HAP-1 (cell line): ENCODE measurements around the gene E2F2.
A peak's percentile ranks its signal among the peaks of the same experiment; 100 is the strongest.

Experiments
- DNase-seq, 2 experiments: peaks; one replicate each; pipeline ENCODE4 v3.0.0-alpha.2; 2016 to 2020; ENCODE audit warnings: low spot score in 2 of 2
- H3K27me3 ChIP-seq: fragments of 250-450 bp; sonication (Bioruptor Pico); 2 replicates; pipeline ENCODE4 v1.5.1; 2020; ENCODE audit warnings: low read depth, mild to moderate bottlenecking, moderate library complexity
- H3K36me3 ChIP-seq: fragments of 250-450 bp; sonication (Bioruptor Pico); replicated peaks from 2 replicates; pipeline ENCODE4 v1.5.1; 2020; ENCODE audit warnings: mild to moderate bottlenecking
- H3K4me1 ChIP-seq: fragments of 250-450 bp; sonication (Bioruptor Pico); 2 replicates; pipeline ENCODE4 v1.5.1; 2020; ENCODE audit warnings: mild to moderate bottlenecking
- H3K4me3 ChIP-seq: fragments of 250-450 bp; sonication (Bioruptor Pico); 2 replicates; pipeline ENCODE4 v1.5.1; 2020; ENCODE audit warnings: mild to moderate bottlenecking, moderate library complexity
- H3K9me3 ChIP-seq: fragments of 250-450 bp; sonication (Bioruptor Pico); 2 replicates; pipeline ENCODE4 v1.5.1; 2020; ENCODE audit warnings: mild to moderate bottlenecking, moderate library complexity
- in situ Hi-C: fragments of 300-500 bp; cut with MboI; formaldehyde crosslinking; loops from 3 replicates; pipeline ENCODE4 v1.14.3; 2020; ENCODE audit warnings: low sequenced_read_pairs, inconsistent platforms, mixed read lengths

Gene E2F2

DNA sequence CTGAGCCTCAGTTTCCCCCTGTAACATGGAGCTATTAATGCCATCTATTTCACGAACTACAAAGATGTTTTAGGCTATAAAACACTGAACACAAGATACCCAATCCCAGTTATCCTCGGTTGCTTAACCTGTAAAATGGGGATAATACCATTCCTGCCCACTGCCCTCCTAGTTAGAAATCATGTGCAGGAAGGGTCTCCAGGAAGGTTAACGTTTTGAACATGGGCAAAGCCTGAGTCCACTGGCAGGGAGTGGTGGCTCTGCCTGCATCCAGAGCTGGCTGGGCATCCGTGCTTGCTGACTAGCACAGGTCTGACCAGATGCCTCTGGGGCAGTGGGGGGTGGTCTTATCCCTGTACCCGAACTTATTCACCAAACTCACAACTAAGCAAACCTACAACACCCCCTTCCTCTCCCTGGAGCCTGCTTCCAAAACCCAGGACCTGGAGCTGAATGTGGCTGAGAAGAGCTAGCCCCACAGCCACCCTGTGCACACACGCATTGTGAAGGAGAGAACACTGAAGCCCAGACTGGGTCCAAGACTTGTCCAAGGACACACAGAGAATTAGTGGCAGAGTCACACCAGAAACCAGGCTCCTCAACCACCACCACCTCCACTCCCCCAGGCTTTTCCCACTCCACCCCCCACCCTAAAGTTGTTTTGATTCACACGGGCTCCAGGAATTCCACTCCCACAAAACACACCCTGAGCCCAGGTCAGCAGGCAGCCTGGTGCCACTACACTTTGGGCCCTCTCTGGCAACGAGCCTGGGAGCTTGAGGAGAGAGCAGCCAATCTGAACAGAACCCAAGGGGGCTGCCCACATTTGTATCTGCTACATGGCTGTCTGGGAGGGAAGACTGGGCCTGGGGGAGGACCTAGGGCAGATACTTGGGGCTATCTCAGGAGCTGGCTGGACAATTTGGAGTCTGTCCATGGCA is 1.6 kb downstream of the E2F2 start:
- no peaks in the 10 kb centered on the region for H3K9me3 ChIP-seq
- H3K4me1 ChIP-seq: peaks cover 48% of the 10 kb centered on the region
- in situ Hi-C loops: no loop called here
- peak in 1 of 2 experiments; percentile 54 for DNase-seq
- peaks cover 27% of the 10 kb centered on the region for H3K36me3 ChIP-seq
- peak overlapping the region; percentile 61 for H3K4me3 ChIP-seq
- H3K27me3 ChIP-seq: no peaks in the 10 kb centered on the region

- Histone ChIP-seq H3K36me3 (peaks cover 37% of the 10 kb centered on the region), H3K4me3 (peak overlapping the region; percentile 61), H3K4me1 (peaks cover 48% of the 10 kb centered on the region), H3K9me3 (no peaks in the 10 kb centered on the region), H3K27me3 (no peaks in the 10 kb centered on the region)
- in situ Hi-C loops: no loop called here
- peak; percentile 84 to 95 for DNase-seq
Observed at GRCh38 chr1:23528250-23528978, 2.6 kb downstream of the E2F2 start.

- H3K36me3 ChIP-seq: peaks cover 42% of the 10 kb centered on the region
- DNase-seq: no peak
- no peaks in the 10 kb centered on the region for H3K27me3 ChIP-seq
- peaks cover 48% of the 10 kb centered on the region for H3K4me1 ChIP-seq
- H3K9me3 ChIP-seq: no peaks in the 10 kb centered on the region
- H3K4me3 ChIP-seq: peak overlapping the region; percentile 61; the same call in 1 of the 2 replicates
- in situ Hi-C loops: no loop called here
Observed at GRCh38 chr1:23527900-23528249, 3.2 kb downstream of the E2F2 start.

DNA sequence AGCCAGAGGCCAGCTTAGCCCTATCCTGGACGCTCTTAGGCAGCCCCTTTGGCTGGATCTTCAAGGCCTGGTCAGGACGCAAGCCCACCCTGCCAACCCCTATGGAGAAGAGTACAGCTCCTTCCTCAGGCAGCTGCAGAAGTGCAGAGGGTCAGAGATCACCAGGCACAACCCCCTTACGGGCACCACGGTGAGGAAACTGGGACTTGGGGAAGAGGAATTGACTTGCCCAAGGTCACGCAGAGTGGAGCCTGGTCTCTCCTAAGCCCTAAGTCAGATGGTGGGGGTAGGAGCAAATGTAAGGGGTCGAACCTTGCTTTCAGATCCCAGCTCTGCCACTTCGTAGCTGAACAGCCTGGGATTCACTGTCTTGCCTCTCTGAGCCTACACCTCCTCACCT is 3.7 kb downstream of the E2F2 start:
- in situ Hi-C loops: no loop called here
- Histone ChIP-seq H3K36me3 (peaks cover 47% of the 10 kb centered on the region), H3K9me3 (no peaks in the 10 kb centered on the region), H3K27me3 (no peaks in the 10 kb centered on the region), H3K4me1 (peaks cover 48% of the 10 kb centered on the region), H3K4me3 (no peak overlapping the region)
- no peak for DNase-seq

DNA sequence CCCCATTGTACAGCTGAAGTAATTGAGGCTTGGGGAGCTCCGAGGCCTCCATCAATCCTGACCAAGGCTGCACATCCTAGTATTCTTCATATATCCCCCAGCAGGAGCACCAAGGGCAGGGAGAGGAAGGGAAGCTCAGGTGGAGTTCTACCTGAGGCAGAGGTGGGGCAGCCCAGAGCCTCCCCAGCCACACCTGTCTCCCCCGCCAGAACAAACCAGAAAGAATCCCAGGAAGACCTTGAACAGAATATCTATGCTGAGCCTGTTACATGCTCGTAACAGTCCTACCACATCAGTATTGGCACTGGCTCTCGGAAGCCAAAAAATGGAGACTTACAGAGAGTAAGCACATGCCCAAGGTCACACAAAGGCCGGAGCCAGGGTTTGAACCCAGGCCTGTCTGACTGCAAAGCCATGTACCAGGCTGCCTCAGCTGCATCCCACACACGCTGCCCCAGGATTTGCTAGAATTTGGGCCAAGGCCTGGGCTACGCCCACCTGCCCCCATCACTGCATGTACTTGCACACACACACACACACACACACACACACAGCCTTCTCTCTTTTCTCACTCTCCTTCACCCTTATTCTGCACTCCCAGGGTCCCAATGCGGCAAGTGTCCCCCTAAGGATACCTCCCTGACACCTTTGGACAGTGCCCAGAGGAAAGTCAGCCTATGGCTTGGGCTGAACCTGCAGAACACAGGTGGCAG is 4.5 kb downstream of the E2F2 start:
- Histone ChIP-seq H3K4me1 (peaks cover 43% of the 10 kb centered on the region), H3K27me3 (no peaks in the 10 kb centered on the region), H3K9me3 (no peaks in the 10 kb centered on the region), H3K4me3 (no peak overlapping the region), H3K36me3 (peaks cover 56% of the 10 kb centered on the region)
- no peak for DNase-seq
- in situ Hi-C loops: no loop called here

DNA sequence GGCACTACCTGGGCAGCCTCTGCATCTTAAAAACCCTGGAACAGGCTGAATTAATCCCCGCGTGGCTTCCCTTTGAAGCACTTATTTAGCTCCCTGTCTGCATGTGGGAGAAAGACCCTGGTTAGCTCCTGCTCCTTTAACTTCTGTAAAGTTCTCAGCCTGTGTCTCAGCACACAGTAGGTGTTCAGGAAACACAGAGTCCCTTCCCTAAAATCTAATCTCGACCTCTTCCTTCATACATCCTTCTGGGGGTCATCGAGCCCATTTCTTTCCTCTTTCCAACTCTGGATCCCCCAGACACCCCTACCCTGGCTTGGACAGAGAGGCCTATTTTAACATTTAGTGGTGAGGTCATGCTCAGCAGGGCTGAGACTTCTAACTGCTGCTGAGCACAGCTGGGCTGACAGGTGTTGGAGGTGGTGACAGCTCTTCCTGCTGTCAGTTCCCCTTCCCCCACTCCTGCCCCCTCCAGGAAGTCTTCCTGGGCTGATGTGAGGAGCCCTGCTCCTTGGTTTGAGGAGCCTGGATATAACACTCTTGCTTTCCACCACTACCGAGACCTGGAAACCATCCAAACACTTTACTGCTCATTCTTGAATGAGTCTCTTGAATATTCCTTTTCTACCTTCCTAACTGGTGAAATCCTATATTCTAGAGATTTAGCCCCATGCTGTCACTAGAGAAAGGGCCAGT is 5.3 kb downstream of the E2F2 start:
- no peak overlapping the region for H3K4me3 ChIP-seq
- in situ Hi-C loops: no loop called here

GRCh38 chr1:23524716-23525401 is 6.2 kb downstream of the E2F2 start:
- Histone ChIP-seq H3K36me3 (peaks cover 70% of the 10 kb centered on the region), H3K27me3 (no peaks in the 10 kb centered on the region), H3K9me3 (no peaks in the 10 kb centered on the region), H3K4me1 (peaks cover 41% of the 10 kb centered on the region), H3K4me3 (no peak overlapping the region)
- in situ Hi-C loops: no loop called here
- no peak for DNase-seq

More for the DNA sequence above, 5.3 kb downstream of the E2F2 start:
- Histone ChIP-seq H3K9me3 (no peaks in the 10 kb centered on the region), H3K36me3 (peaks cover 64% of the 10 kb centered on the region), H3K27me3 (no peaks in the 10 kb centered on the region), H3K4me1 (peaks cover 41% of the 10 kb centered on the region)
- no peak for DNase-seq

GRCh38 chr1:23524163-23524562 is 6.9 kb downstream of the E2F2 start:
- Histone ChIP-seq H3K4me1 (peaks cover 36% of the 10 kb centered on the region), H3K9me3 (no peaks in the 10 kb centered on the region), H3K27me3 (no peaks in the 10 kb centered on the region), H3K36me3 (peaks cover 76% of the 10 kb centered on the region), H3K4me3 (no peak overlapping the region)
- DNase-seq: no peak
- in situ Hi-C loops: no loop called here

GRCh38 chr1:23522244-23522982 is 8.6 kb downstream of the E2F2 start:
- DNase-seq: no peak
- Histone ChIP-seq H3K27me3 (no peaks in the 10 kb centered on the region), H3K9me3 (no peaks in the 10 kb centered on the region), H3K36me3 (peaks cover 89% of the 10 kb centered on the region), H3K4me1 (peaks cover 18% of the 10 kb centered on the region), H3K4me3 (no peak overlapping the region)
- in situ Hi-C loops: no loop called here

GRCh38 chr1:23521588-23521987 is 9.4 kb downstream of the E2F2 start:
- H3K4me3 ChIP-seq: no peak overlapping the region
- peak in 1 of 2 experiments; percentile 70 for DNase-seq
- H3K27me3 ChIP-seq: no peaks in the 10 kb centered on the region
- peaks cover 10% of the 10 kb centered on the region for H3K4me1 ChIP-seq
- H3K9me3 ChIP-seq: no peaks in the 10 kb centered on the region
- in situ Hi-C loops: no loop called here
- H3K36me3 ChIP-seq: peaks cover 86% of the 10 kb centered on the region

GRCh38 chr1:23517581-23517980 is 13.5 kb downstream of the E2F2 start:
- in situ Hi-C loops: no loop called here
- no peaks in the 10 kb centered on the region for H3K9me3 ChIP-seq
- DNase-seq: no peak
- H3K36me3 ChIP-seq: peaks cover 94% of the 10 kb centered on the region
- H3K4me1 ChIP-seq: no peaks in the 10 kb centered on the region
- H3K27me3 ChIP-seq: no peaks in the 10 kb centered on the region
- no peak overlapping the region for H3K4me3 ChIP-seq

DNA sequence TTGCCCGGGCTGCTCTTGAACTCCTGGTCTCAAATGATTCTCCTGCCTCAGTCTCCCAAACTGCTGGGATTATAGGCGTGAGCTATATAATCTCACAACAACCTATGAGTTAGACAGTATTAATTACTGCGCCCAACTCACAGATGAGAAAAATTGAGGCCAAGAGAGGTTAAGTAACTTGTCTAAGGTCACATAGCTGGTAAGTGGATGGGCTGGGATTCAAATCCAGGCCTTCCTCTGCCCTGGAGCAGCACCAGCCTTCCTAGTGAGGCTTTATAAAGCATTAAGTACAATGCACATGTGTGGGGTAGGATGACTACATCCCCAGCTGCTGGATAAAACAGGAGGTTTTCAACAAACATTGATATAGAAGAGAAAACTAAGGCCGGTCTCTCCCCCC is 15.1 kb downstream of the E2F2 start:
- Histone ChIP-seq H3K4me1 (no peaks in the 10 kb centered on the region), H3K9me3 (no peaks in the 10 kb centered on the region), H3K27me3 (no peaks in the 10 kb centered on the region), H3K4me3 (no peak overlapping the region), H3K36me3 (peaks cover 94% of the 10 kb centered on the region)
- DNase-seq: no peak
- in situ Hi-C loops: no loop called here
